Stimulated activated naive B cell treated with anti-CD40 and anti-IgM and Interleukin-4, amounts not matched to agents 10 μg/mL and 1 μg/mL and 100 μg/mL, for 72 hours (primary cell): Measurements from ENCODE around the gene RNF223.
"Not testable (repeated sequence)": the region's sequence is repeated elsewhere in the genome, so short reads cannot be mapped to it uniquely, and the experiment has no call there.

Experiments used
- ATAC-seq, 2 donors: fragments of 150-1000 bp; cut with Tn5 transposase; replicated peaks; 2 replicates each; pipeline ENCODE4 v1.10.0; 2021; ENCODE audit warnings: moderate library complexity in 1 of 2
- DNase-seq: peaks from one replicate; pipeline ENCODE4 v3.0.0; 2021
- H3K27ac Mint-ChIP-seq: one replicate; pipeline ENCODE4 v1.8.0; 2022; ENCODE audit warnings: mild to moderate bottlenecking, mixed read lengths
- H3K27me3 Mint-ChIP-seq, 2 donors: one replicate each; pipeline ENCODE4 v1.8.0; 2022; ENCODE audit warnings: mixed read lengths in 2 of 2
- H3K36me3 Mint-ChIP-seq, 2 donors: one replicate each; pipeline ENCODE4 v1.8.0; 2022; ENCODE audit warnings: mixed read lengths in 2 of 2, mild to moderate bottlenecking in 1 of 2
- H3K4me1 Mint-ChIP-seq, 2 donors: one replicate each; pipeline ENCODE4 v1.8.0; 2022; ENCODE audit warnings: mixed read lengths in 2 of 2, mild to moderate bottlenecking in 1 of 2
- H3K4me3 Mint-ChIP-seq, 2 donors: one replicate each; pipeline ENCODE4 v1.8.0; 2022; ENCODE audit warnings: mild to moderate bottlenecking in 2 of 2, mixed read lengths in 2 of 2, moderate library complexity in 1 of 2
- H3K9me3 Mint-ChIP-seq, 2 donors: one replicate each; pipeline ENCODE4 v1.8.0; 2022; ENCODE audit warnings: mixed read lengths in 2 of 2, mild to moderate bottlenecking in 1 of 2

The RNF223 gene

GRCh38 chr1:1067284-1067859 is 6.7 kb downstream of the RNF223 start:
- Mint-ChIP-seq H3K4me3 (no peak overlapping the region), H3K4me1 (peaks cover 38 to 54% of the 10 kb centered on the region in 2 donors), H3K27ac (no peak overlapping the region), H3K27me3 (peaks cover 0 to under 1% of the 10 kb centered on the region in 2 donors), H3K9me3 (no peaks in the 10 kb centered on the region), H3K36me3 (peaks cover 7 to 14% of the 10 kb centered on the region in 2 donors)
- no peak for DNase-seq
- no peak for ATAC-seq

- peak overlapping the region; percentile 73 for H3K27ac Mint-ChIP-seq
- no peak for ATAC-seq
- no peaks in the 10 kb centered on the region for H3K27me3 Mint-ChIP-seq
- peak overlapping the region in 1 of 2 donors; percentile 10 for H3K4me3 Mint-ChIP-seq
- H3K9me3 Mint-ChIP-seq: no peaks in the 10 kb centered on the region
- peaks cover 7 to 14% of the 10 kb centered on the region in 2 donors for H3K36me3 Mint-ChIP-seq
- DNase-seq: no peak
- H3K4me1 Mint-ChIP-seq: peaks cover 41 to 61% of the 10 kb centered on the region in 2 donors
Observed at GRCh38 chr1:1066403-1067283, 7.5 kb downstream of the RNF223 start.

GRCh38 chr1:1065940-1066304 is 8.2 kb downstream of the RNF223 start:
- DNase-seq, H3K9me3 Mint-ChIP-seq, ATAC-seq, H3K27me3 Mint-ChIP-seq: not testable (repeated sequence)
- H3K27ac Mint-ChIP-seq: peak overlapping the region; percentile 63
- peaks cover 9 to 14% of the 10 kb centered on the region in 2 donors for H3K36me3 Mint-ChIP-seq
- peak overlapping the region in 1 of 2 donors; percentile 71 for H3K4me3 Mint-ChIP-seq
- H3K4me1 Mint-ChIP-seq: peaks cover 43 to 68% of the 10 kb centered on the region in 2 donors

- ATAC-seq (no peak), DNase-seq (no peak)
- Mint-ChIP-seq H3K4me1 (peaks cover 43 to 68% of the 10 kb centered on the region in 2 donors), H3K9me3 (no peaks in the 10 kb centered on the region), H3K4me3 (peak overlapping the region; percentile 53 to 71), H3K27ac (peak overlapping the region; percentile 63), H3K36me3 (peaks cover 12 to 17% of the 10 kb centered on the region in 2 donors), H3K27me3 (peaks cover 3 to 7% of the 10 kb centered on the region in 2 donors)
Observed at GRCh38 chr1:1065265-1065939, 8.7 kb downstream of the RNF223 start.

GRCh38 chr1:1063945-1064831 is 9.9 kb downstream of the RNF223 start:
- ATAC-seq (peak; percentile 84), DNase-seq (peak; percentile 97)
- Mint-ChIP-seq H3K27me3 (peaks cover 7 to 9% of the 10 kb centered on the region in 2 donors), H3K36me3 (peaks cover 13 to 21% of the 10 kb centered on the region in 2 donors), H3K27ac (peak overlapping the region; percentile 98), H3K9me3 (no peaks in the 10 kb centered on the region), H3K4me1 (peaks cover 41 to 68% of the 10 kb centered on the region in 2 donors), H3K4me3 (peak overlapping the region; percentile 83 to 84)

GRCh38 chr1:1063261-1063944 is 10.7 kb downstream of the RNF223 start:
- DNase-seq (no peak), ATAC-seq (peak; percentile 3)
- Mint-ChIP-seq H3K27me3 (peaks cover 11 to 16% of the 10 kb centered on the region in 2 donors), H3K36me3 (peaks cover 12 to 20% of the 10 kb centered on the region in 2 donors), H3K27ac (peak overlapping the region; percentile 98), H3K4me3 (peak overlapping the region; percentile 83 to 84), H3K9me3 (no peaks in the 10 kb centered on the region), H3K4me1 (peaks cover 45 to 74% of the 10 kb centered on the region in 2 donors)

GRCh38 chr1:1062348-1063163 is 11.6 kb downstream of the RNF223 start:
- H3K27me3 Mint-ChIP-seq: peaks cover 19 to 24% of the 10 kb centered on the region in 2 donors
- H3K36me3 Mint-ChIP-seq: peaks cover 10 to 17% of the 10 kb centered on the region in 2 donors
- ATAC-seq (no peak), DNase-seq (no peak)
- peaks cover 46 to 74% of the 10 kb centered on the region in 2 donors for H3K4me1 Mint-ChIP-seq
- H3K9me3 Mint-ChIP-seq: no peaks in the 10 kb centered on the region
- H3K27ac Mint-ChIP-seq: peak overlapping the region; percentile 98
- H3K4me3 Mint-ChIP-seq: peak overlapping the region; percentile 83 to 84

- H3K9me3 Mint-ChIP-seq: no peaks in the 10 kb centered on the region
- DNase-seq (no peak), ATAC-seq (no peak)
- peak overlapping the region; percentile 83 to 84 for H3K4me3 Mint-ChIP-seq
- H3K27me3 Mint-ChIP-seq: peaks cover 21 to 32% of the 10 kb centered on the region in 2 donors
- H3K36me3 Mint-ChIP-seq: peaks cover 10 to 17% of the 10 kb centered on the region in 2 donors
- H3K4me1 Mint-ChIP-seq: peaks cover 46 to 70% of the 10 kb centered on the region in 2 donors
- peak overlapping the region; percentile 57 for H3K27ac Mint-ChIP-seq
Observed at GRCh38 chr1:1061682-1062345, 12.3 kb downstream of the RNF223 start.

- H3K4me3 Mint-ChIP-seq: peak overlapping the region; percentile 79 to 92
- no peak overlapping the region for H3K27ac Mint-ChIP-seq
- no peaks in the 10 kb centered on the region for H3K9me3 Mint-ChIP-seq
- peaks cover 14 to 21% of the 10 kb centered on the region in 2 donors for H3K36me3 Mint-ChIP-seq
- H3K4me1 Mint-ChIP-seq: peaks cover 38 to 66% of the 10 kb centered on the region in 2 donors
- ATAC-seq (no peak), DNase-seq (no peak)
- H3K27me3 Mint-ChIP-seq: peaks cover 21 to 41% of the 10 kb centered on the region in 2 donors
Observed at GRCh38 chr1:1060281-1061000, 13.7 kb downstream of the RNF223 start.

GRCh38 chr1:1059494-1060280 is 14.4 kb downstream of the RNF223 start:
- Mint-ChIP-seq H3K4me3 (peak overlapping the region; percentile 79 to 92), H3K36me3 (peaks cover 18 to 25% of the 10 kb centered on the region in 2 donors), H3K4me1 (peaks cover 35 to 63% of the 10 kb centered on the region in 2 donors), H3K9me3 (no peaks in the 10 kb centered on the region), H3K27me3 (peaks cover 21 to 41% of the 10 kb centered on the region in 2 donors), H3K27ac (peak overlapping the region; percentile 37)
- ATAC-seq (peak; percentile 57 to 69), DNase-seq (peak; percentile 85)

- peaks cover 19 to 22% of the 10 kb centered on the region in 2 donors for H3K36me3 Mint-ChIP-seq
- peaks cover 30 to 57% of the 10 kb centered on the region in 2 donors for H3K4me1 Mint-ChIP-seq
- no peaks in the 10 kb centered on the region for H3K9me3 Mint-ChIP-seq
- ATAC-seq: peak; percentile 20 to 24
- H3K27ac Mint-ChIP-seq: peak overlapping the region; percentile 82
- H3K4me3 Mint-ChIP-seq: peak overlapping the region; percentile 88 to 92
- no peak for DNase-seq
- H3K27me3 Mint-ChIP-seq: peaks cover 21 to 41% of the 10 kb centered on the region in 2 donors
Observed at GRCh38 chr1:1058921-1059493, 15.1 kb downstream of the RNF223 start.
